ENCODE results near the gene SUFU.

DNA sequence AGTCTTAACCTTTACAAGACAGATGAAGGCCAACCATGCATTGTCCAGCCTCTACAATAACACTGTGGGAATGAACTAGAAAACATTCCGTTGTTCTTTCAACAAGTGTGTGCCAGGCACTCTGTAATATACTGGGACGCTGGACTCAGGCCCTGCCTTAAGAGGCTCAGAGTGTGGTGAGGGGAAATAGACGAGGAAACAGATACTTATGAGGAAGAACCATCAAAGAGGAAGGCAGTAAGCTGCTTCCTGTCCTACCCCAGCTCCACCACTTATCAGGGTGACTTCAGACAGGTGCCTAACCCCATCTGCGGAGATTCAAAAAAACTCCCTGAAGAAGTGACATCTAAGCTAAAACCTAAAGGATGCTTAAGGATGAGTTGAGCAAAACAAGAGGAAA, 131.6 kb downstream of the SUFU start:
- TF ChIP-seq, protein P1, sequence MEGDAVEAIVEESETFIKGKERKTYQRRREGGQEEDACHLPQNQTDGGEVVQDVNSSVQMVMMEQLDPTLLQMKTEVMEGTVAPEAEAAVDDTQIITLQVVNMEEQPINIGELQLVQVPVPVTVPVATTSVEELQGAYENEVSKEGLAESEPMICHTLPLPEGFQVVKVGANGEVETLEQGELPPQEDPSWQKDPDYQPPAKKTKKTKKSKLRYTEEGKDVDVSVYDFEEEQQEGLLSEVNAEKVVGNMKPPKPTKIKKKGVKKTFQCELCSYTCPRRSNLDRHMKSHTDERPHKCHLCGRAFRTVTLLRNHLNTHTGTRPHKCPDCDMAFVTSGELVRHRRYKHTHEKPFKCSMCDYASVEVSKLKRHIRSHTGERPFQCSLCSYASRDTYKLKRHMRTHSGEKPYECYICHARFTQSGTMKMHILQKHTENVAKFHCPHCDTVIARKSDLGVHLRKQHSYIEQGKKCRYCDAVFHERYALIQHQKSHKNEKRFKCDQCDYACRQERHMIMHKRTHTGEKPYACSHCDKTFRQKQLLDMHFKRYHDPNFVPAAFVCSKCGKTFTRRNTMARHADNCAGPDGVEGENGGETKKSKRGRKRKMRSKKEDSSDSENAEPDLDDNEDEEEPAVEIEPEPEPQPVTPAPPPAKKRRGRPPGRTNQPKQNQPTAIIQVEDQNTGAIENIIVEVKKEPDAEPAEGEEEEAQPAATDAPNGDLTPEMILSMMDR (IDR thresholded peaks at IDR 0.05): no peak
- TF ChIP-seq POLR2A (IDR thresholded peaks at IDR 0.05): no peak

All from sigmoid colon (tissue), 3 donors.